HCT116 (cell line): ENCODE measurements around the gene PPP1R1B. TPM values are rescaled to one million over a fixed set of nuclear protein-coding genes. Genes with fewer than 3 reads are reported as not detected.

Source experiments
- ATAC-seq: fragments of 200-7000 bp; cut with Tn5 transposase; 2 replicates; pipeline ENCODE4 v1.9.1; 2020; ENCODE audit warnings: mild to moderate bottlenecking, moderate library complexity
- BruUV-seq: library from RNA; stranded (reverse); fragments of 400-500 nt; replicated peaks from 2 replicates; lab custom pipeline; 2021; lab: Mats Ljungman, UMichigan
- CTCF ChIA-PET: fragments of 300-600 bp; sonication (Branson Sonifier 250); formaldehyde crosslinking; loops from one replicate; lab custom pipeline; 2021; ENCODE audit warnings: antibody characterized with exemption; lab: Charles Lee
- POLR2A ChIA-PET: fragments of 300-600, 350-600 bp; sonication (Branson Sonifier 250); formaldehyde crosslinking; loops from one replicate; lab custom pipeline; 2021; ENCODE audit warnings: antibody characterized with exemption; lab: Charles Lee
- RAD21 ChIA-PET, 2 experiments: fragments of 300-600 bp; sonication (Branson Sonifier 250); formaldehyde crosslinking; loops; one replicate each; lab custom pipeline; 2023; ENCODE audit warnings: low total read pairs in 2 of 2; ENCODE audit not compliant: uncharacterized antibody in 2 of 2, unreplicated experiment in 2 of 2, low non-redundant PET in 1 of 2; lab: Charles Lee
- DNase-seq: peaks from one replicate; pipeline ENCODE4 v3.0.0-alpha.2; 2010; ENCODE audit warnings: low read depth, low spot score
- H2AFZ ChIP-seq: fragments of 200-600 bp; shearing (Covaris generic), sonication (generic); 2 replicates; pipeline ENCODE4 v1.6.1; 2017; ENCODE audit warnings: low read depth, mixed run types, mixed read lengths, antibody characterized with exemption, low read length; ENCODE audit not compliant: poor library complexity, severe bottlenecking
- H3K27ac ChIP-seq: 2 replicates; pipeline ENCODE4 v1.5.1; 2012; ENCODE audit warnings: low read depth, low read length
- H3K27me3 ChIP-seq: fragments of 200-600 bp; sonication (generic); 2 replicates; pipeline ENCODE4 v1.6.1; 2016; ENCODE audit warnings: mixed run types, low read length, mixed read lengths; ENCODE audit not compliant: insufficient read depth
- H3K36me3 ChIP-seq, 2 experiments: fragments of 200-500 bp in 1 of 2; fragments of 200-600 bp in 1 of 2; sonication (Bioruptor generic) in 1 of 2; sonication (generic) in 1 of 2; 2 replicates each; pipeline versions ENCODE4 v1.5.1 to v1.6.1; 2014 to 2016; ENCODE audit warnings: low read length in 2 of 2, inconsistent platforms in 1 of 2, mixed read lengths in 1 of 2, mixed run types in 1 of 2; ENCODE audit not compliant: insufficient read depth in 2 of 2, control insufficient read depth in 1 of 2
- H3K4me1 ChIP-seq, 2 experiments: fragments of 200-600 bp in 1 of 2; sonication (generic) in 1 of 2; 2 replicates each; pipeline versions ENCODE4 v1.5.1 to v1.6.1; 2012 to 2017; ENCODE audit warnings: low read length in 2 of 2, inconsistent platforms in 1 of 2, mild to moderate bottlenecking in 1 of 2, mixed read lengths in 1 of 2, mixed run types in 1 of 2, moderate library complexity in 1 of 2; ENCODE audit not compliant: insufficient read depth in 2 of 2, control insufficient read depth in 1 of 2
- H3K4me2 ChIP-seq: fragments of 200-600 bp; sonication (generic); 2 replicates; pipeline ENCODE4 v1.6.1; 2017; ENCODE audit warnings: mixed run types, low read length, mixed read lengths
- H3K4me3 ChIP-seq, 2 experiments: fragments of 200-600 bp in 1 of 2; sonication (generic) in 1 of 2; replicated peaks in 1 of 2; 2 replicates each; pipeline ENCODE4 v1.5.1; 2011 to 2016; ENCODE audit warnings: low read length in 2 of 2, control low read depth in 1 of 2, low read depth in 1 of 2, mild to moderate bottlenecking in 1 of 2, mixed read lengths in 1 of 2, mixed run types in 1 of 2
- H3K79me2 ChIP-seq: fragments of 200-600 bp; sonication (generic); 2 replicates; pipeline ENCODE4 v1.6.1; 2017; ENCODE audit warnings: mild to moderate bottlenecking, mixed run types, low read length, moderate library complexity, mixed read lengths; ENCODE audit not compliant: insufficient read depth
- H3K9ac ChIP-seq: fragments of 200-600 bp; sonication (generic); 2 replicates; pipeline ENCODE4 v1.6.1; 2016; ENCODE audit warnings: low read length, mixed read lengths
- H3K9me2 ChIP-seq: fragments of 200-600 bp; sonication (generic), shearing (Covaris generic); 2 replicates; pipeline ENCODE4 v1.6.1; 2017; ENCODE audit warnings: mixed run types, mild to moderate bottlenecking, moderate library complexity; ENCODE audit not compliant: insufficient read depth
- H3K9me3 ChIP-seq, 2 experiments: fragments of 200-500 bp in 1 of 2; fragments of 200-600 bp in 1 of 2; sonication (Bioruptor generic) in 1 of 2; sonication (generic) in 1 of 2; 2 replicates each; pipeline ENCODE4 v1.6.1; 2014 to 2017; ENCODE audit warnings: low read length in 2 of 2, mixed read lengths in 2 of 2, inconsistent platforms in 1 of 2, low read depth in 1 of 2, mild to moderate bottlenecking in 1 of 2, mixed run types in 1 of 2, moderate library complexity in 1 of 2; ENCODE audit not compliant: control insufficient read depth in 1 of 2, insufficient read depth in 1 of 2
- H4K20me1 ChIP-seq: fragments of 200-600 bp; sonication (generic), shearing (Covaris generic); 2 replicates; pipeline ENCODE4 v1.6.1; 2017; ENCODE audit warnings: mixed run types, mild to moderate bottlenecking, moderate library complexity; ENCODE audit not compliant: insufficient read depth
- CEBPB ChIP-seq: IDR thresholded peaks from 2 replicates; pipeline ENCODE4 v1.6.1; 2012; ENCODE audit warnings: low read depth
- EGR1 ChIP-seq: IDR thresholded peaks from 2 replicates; pipeline ENCODE4 v1.6.1; 2012; ENCODE audit warnings: low read depth
- ELF1 ChIP-seq: IDR thresholded peaks from 2 replicates; pipeline ENCODE4 v1.6.1; 2012; ENCODE audit warnings: low read depth, borderline replicate concordance
- EZH2 ChIP-seq: fragments of 200-600 bp; sonication (generic); IDR thresholded peaks from 2 replicates; pipeline ENCODE4 v1.6.1; 2017; ENCODE audit warnings: antibody characterized with exemption, mixed run types
- POLR2AphosphoS5 ChIP-seq: IDR thresholded peaks from 2 replicates; pipeline ENCODE4 v1.6.1; 2011; ENCODE audit warnings: mild to moderate bottlenecking, low read depth, low read length, moderate library complexity
- RAD21 ChIP-seq: IDR thresholded peaks from 2 replicates; pipeline ENCODE4 v1.6.1; 2012; ENCODE audit warnings: low read depth, mild to moderate bottlenecking
- SIN3A ChIP-seq: IDR thresholded peaks from 2 replicates; pipeline ENCODE4 v1.6.1; 2012; ENCODE audit warnings: low read depth
- SP1 ChIP-seq: IDR thresholded peaks from 2 replicates; pipeline ENCODE4 v1.6.1; 2012; ENCODE audit warnings: low read depth
- SRF ChIP-seq: IDR thresholded peaks from 2 replicates; pipeline ENCODE4 v1.6.1; 2012; ENCODE audit warnings: low read depth
- ZFX ChIP-seq: fragments of 450-650 bp; IDR thresholded peaks from 2 replicates; pipeline ENCODE4 v1.6.1; 2017
- ZNF274 ChIP-seq: fragments of 200-500 bp; sonication (Bioruptor generic); IDR thresholded peaks from 2 replicates; pipeline ENCODE4 v1.6.1; 2014; ENCODE audit warnings: mild to moderate bottlenecking, low read depth, low read length, inconsistent platforms
- intact Hi-C: fragments of 100-400 bp; cut with micrococcal nuclease; formaldehyde crosslinking; loops from 2 replicates; pipeline ENCODE4 v1.10.0; 2022
- total RNA-seq: library from RNA; stranded (reverse); gene quantifications from one replicate; pipeline ENCODE4 v1.2.1, GENCODE V29; 2021; ENCODE audit not compliant: unreplicated experiment
- TF ChIP-seq, protein P1 (sequence below): IDR thresholded peaks from 2 replicates; pipeline ENCODE4 v1.6.1; 2012
- TF ChIP-seq, protein P2 (sequence below): IDR thresholded peaks from 2 replicates; pipeline ENCODE4 v1.6.1; 2012; ENCODE audit warnings: low read depth
- TF ChIP-seq, protein P3 (sequence below): IDR thresholded peaks from 2 replicates; pipeline ENCODE4 v1.6.1; 2012
- TF ChIP-seq, protein P4 (sequence below): IDR thresholded peaks from 2 replicates; pipeline ENCODE4 v1.6.1; 2011; ENCODE audit warnings: mild to moderate bottlenecking, low read length, moderate library complexity; ENCODE audit not compliant: insufficient replicate concordance; ENCODE audit errors: extremely low read depth

The PPP1R1B gene
- total RNA-seq, 1 experiment from 2014 or later: 0.49 TPM

GRCh38 chr17:39599004-39599664, 27.6 kb upstream of the PPP1R1B start:
- RAD21 ChIA-PET: no interaction called here
- TF ChIP-seq EZH2: no peak
- no peak for TF ChIP-seq SP1
- TF ChIP-seq RAD21: no peak
- TF ChIP-seq POLR2AphosphoS5: no peak
- TF ChIP-seq SIN3A: no peak
- TF ChIP-seq ZFX: no peak
- TF ChIP-seq CEBPB: no peak
- TF ChIP-seq, protein P1, sequence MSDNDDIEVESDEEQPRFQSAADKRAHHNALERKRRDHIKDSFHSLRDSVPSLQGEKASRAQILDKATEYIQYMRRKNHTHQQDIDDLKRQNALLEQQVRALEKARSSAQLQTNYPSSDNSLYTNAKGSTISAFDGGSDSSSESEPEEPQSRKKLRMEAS: no peak
- Histone ChIP-seq H3K27ac (no peak overlapping the region), H3K79me2 (no peaks in the 10 kb centered on the region), H2AFZ (no peak overlapping the region), H4K20me1 (no peaks in the 10 kb centered on the region), H3K9me2 (no peaks in the 10 kb centered on the region), H3K36me3 (no peaks in the 10 kb centered on the region), H3K27me3 (peaks cover 70% of the 10 kb centered on the region), H3K9me3 (no peaks in the 10 kb centered on the region), H3K4me3 (no peak overlapping the region), H3K4me2 (no peak overlapping the region), H3K4me1 (no peaks in the 10 kb centered on the region), H3K9ac (no peak overlapping the region)
- intact Hi-C loops: no loop called here
- no TSS peak for BruUV-seq
- no peak for ATAC-seq
- DNase-seq: no peak
- CTCF ChIA-PET: interaction anchor here (1.3 kb wide), 1 partner anchor 23 kb away, joined by 5 read pairs; no protein-coding TSS in a partner anchor
- POLR2A ChIA-PET: no interaction called here

DNA sequence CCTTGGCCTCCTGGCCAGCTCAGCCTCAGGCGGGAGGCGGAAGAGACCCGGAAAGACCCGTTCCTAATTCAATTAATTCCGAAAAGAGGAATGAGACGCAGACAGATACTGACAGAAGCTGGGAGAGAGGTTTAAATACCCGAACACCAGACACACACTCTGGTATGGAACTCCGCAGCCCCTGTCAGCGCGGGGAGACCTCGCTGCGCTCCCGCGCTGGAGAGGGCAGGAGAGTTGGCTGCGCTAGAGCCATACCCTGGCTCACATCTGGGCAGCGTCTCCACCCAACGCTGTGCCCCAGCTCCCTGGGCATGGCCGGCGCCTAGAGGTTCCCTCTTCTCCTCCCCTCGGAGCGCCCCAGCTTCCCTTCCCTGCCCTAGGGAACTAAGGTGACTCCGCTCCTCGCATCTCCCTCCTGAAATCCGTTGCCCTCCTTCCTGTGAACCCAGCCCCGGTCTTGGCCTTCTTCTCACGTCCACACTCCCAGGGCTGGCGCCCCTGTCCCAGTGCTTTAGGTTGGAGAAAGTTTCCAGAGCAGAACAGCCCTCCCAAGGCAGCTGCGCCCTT, 27.0 kb upstream of the PPP1R1B start:
- Histone ChIP-seq H3K9me3 (no peaks in the 10 kb centered on the region), H3K9ac (no peak overlapping the region), H3K36me3 (no peaks in the 10 kb centered on the region), H3K27ac (no peak overlapping the region), H3K4me2 (no peak overlapping the region), H2AFZ (no peak overlapping the region), H3K79me2 (no peaks in the 10 kb centered on the region), H3K27me3 (peaks cover 69% of the 10 kb centered on the region), H4K20me1 (no peaks in the 10 kb centered on the region), H3K4me3 (no peak overlapping the region), H3K4me1 (no peaks in the 10 kb centered on the region), H3K9me2 (no peaks in the 10 kb centered on the region)
- intact Hi-C loops: no loop called here
- ChIA-PET CTCF (interaction anchor here (1.3 kb wide), 1 partner anchor 22 kb away, joined by 5 read pairs; no protein-coding TSS in a partner anchor), RAD21 (no interaction called here), POLR2A (no interaction called here)
- DNase-seq (no peak), ATAC-seq (no peak)
- no TSS peak for BruUV-seq
- TF ChIP-seq EGR1: no peak
- TF ChIP-seq, protein P2, sequence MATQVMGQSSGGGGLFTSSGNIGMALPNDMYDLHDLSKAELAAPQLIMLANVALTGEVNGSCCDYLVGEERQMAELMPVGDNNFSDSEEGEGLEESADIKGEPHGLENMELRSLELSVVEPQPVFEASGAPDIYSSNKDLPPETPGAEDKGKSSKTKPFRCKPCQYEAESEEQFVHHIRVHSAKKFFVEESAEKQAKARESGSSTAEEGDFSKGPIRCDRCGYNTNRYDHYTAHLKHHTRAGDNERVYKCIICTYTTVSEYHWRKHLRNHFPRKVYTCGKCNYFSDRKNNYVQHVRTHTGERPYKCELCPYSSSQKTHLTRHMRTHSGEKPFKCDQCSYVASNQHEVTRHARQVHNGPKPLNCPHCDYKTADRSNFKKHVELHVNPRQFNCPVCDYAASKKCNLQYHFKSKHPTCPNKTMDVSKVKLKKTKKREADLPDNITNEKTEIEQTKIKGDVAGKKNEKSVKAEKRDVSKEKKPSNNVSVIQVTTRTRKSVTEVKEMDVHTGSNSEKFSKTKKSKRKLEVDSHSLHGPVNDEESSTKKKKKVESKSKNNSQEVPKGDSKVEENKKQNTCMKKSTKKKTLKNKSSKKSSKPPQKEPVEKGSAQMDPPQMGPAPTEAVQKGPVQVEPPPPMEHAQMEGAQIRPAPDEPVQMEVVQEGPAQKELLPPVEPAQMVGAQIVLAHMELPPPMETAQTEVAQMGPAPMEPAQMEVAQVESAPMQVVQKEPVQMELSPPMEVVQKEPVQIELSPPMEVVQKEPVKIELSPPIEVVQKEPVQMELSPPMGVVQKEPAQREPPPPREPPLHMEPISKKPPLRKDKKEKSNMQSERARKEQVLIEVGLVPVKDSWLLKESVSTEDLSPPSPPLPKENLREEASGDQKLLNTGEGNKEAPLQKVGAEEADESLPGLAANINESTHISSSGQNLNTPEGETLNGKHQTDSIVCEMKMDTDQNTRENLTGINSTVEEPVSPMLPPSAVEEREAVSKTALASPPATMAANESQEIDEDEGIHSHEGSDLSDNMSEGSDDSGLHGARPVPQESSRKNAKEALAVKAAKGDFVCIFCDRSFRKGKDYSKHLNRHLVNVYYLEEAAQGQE: no peak
- no peak for TF ChIP-seq ZNF274
- no peak for TF ChIP-seq SIN3A
- TF ChIP-seq SRF: no peak
- TF ChIP-seq, protein P3, sequence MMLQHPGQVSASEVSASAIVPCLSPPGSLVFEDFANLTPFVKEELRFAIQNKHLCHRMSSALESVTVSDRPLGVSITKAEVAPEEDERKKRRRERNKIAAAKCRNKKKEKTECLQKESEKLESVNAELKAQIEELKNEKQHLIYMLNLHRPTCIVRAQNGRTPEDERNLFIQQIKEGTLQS: no peak
- TF ChIP-seq, protein P4, sequence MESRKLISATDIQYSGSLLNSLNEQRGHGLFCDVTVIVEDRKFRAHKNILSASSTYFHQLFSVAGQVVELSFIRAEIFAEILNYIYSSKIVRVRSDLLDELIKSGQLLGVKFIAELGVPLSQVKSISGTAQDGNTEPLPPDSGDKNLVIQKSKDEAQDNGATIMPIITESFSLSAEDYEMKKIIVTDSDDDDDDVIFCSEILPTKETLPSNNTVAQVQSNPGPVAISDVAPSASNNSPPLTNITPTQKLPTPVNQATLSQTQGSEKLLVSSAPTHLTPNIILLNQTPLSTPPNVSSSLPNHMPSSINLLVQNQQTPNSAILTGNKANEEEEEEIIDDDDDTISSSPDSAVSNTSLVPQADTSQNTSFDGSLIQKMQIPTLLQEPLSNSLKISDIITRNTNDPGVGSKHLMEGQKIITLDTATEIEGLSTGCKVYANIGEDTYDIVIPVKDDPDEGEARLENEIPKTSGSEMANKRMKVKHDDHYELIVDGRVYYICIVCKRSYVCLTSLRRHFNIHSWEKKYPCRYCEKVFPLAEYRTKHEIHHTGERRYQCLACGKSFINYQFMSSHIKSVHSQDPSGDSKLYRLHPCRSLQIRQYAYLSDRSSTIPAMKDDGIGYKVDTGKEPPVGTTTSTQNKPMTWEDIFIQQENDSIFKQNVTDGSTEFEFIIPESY: no peak
- no peak for TF ChIP-seq ELF1
- no peak for TF ChIP-seq RAD21
